ENCODE data around the gene TDP1. TPM values are rescaled to one million over a fixed set of nuclear protein-coding genes. Genes with fewer than 3 reads are reported as not detected.
A peak's percentile ranks its signal among the peaks of the same experiment; 100 is the strongest.

TDP1 gene
- total RNA-seq, 1 experiment from 2014 or later, result 23.9 TPM

DNA sequence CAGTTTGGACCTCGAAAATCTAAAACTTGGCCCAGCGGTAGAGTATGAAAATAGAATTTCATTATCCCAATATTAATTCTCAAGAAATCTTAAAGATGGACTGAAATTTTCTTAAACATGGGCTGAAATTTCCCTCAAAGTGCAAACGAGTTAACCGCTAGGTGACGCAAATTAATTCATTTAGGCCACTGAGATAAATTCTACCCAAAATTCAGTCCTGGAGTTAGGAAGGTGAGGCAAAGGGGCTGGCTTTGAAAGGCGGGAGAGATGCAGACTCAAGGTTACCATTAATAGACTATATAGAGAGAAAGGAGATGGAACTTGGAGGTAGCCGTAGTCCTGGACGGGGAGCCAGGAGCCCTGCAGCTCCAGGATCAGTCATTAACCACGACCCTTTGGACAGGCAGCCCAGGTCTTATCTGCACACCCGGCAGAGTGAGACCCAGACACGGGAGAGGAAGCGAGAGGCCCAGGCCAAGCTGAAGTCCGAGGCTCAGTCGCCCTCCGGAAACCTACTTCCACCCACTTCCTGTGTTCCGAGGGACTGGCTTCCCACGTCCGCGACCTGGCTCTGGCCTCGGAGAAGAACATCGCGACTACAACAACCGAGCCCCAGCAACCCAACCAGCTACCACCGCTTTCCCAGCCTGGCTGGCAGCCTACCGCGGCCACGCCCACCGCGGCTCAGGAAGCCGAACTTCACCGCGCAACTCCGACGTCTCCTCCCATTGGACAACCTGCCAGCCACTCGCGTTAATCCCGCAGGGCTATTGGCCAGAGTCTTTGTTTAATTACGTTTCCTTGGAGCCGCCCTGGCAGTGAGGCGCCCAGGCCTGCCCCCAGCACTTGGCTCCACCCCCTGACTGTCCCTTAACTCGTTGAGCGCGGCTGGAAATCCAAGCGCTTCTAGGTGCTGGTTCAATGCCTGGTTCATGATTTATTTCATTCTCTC, 1.4 kb upstream of the TDP1 start, which contains the start of gene EFCAB11:
Gene EFCAB11 (minus strand): TSS at position 661 of the 952 bp plus-strand sequence. CDS start 70 bp downstream, at position 591.
- H3K27me3 ChIP-seq (ENCODE audit: control insufficient read depth, insufficient read depth, low read length), result no peaks in the 10 kb centered on the region
- peak; percentile 88 for DNase-seq (ENCODE audit: low read depth, low spot score)
- no peak for TF ChIP-seq TCF7L2 (IDR thresholded peaks at IDR 0.05; ENCODE audit: low read depth, low read length)
- no peak; the same call in 1 of the 2 replicates for TF ChIP-seq CTCF (IDR thresholded peaks at IDR 0.05)
- TF ChIP-seq, protein P1, sequence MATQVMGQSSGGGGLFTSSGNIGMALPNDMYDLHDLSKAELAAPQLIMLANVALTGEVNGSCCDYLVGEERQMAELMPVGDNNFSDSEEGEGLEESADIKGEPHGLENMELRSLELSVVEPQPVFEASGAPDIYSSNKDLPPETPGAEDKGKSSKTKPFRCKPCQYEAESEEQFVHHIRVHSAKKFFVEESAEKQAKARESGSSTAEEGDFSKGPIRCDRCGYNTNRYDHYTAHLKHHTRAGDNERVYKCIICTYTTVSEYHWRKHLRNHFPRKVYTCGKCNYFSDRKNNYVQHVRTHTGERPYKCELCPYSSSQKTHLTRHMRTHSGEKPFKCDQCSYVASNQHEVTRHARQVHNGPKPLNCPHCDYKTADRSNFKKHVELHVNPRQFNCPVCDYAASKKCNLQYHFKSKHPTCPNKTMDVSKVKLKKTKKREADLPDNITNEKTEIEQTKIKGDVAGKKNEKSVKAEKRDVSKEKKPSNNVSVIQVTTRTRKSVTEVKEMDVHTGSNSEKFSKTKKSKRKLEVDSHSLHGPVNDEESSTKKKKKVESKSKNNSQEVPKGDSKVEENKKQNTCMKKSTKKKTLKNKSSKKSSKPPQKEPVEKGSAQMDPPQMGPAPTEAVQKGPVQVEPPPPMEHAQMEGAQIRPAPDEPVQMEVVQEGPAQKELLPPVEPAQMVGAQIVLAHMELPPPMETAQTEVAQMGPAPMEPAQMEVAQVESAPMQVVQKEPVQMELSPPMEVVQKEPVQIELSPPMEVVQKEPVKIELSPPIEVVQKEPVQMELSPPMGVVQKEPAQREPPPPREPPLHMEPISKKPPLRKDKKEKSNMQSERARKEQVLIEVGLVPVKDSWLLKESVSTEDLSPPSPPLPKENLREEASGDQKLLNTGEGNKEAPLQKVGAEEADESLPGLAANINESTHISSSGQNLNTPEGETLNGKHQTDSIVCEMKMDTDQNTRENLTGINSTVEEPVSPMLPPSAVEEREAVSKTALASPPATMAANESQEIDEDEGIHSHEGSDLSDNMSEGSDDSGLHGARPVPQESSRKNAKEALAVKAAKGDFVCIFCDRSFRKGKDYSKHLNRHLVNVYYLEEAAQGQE (IDR thresholded peaks at IDR 0.05; ENCODE audit: insufficient read depth in 1 of 2, low read depth in 2 of 2, low read length in 1 of 2), result no peak
- peak; percentile 91; the same call in 1 of the 2 replicates for TF ChIP-seq SIN3A (IDR thresholded peaks at IDR 0.05; ENCODE audit: borderline replicate concordance, insufficient read depth, low read depth, low read length)
- TF ChIP-seq POLR2AphosphoS5 (IDR thresholded peaks at IDR 0.05; ENCODE audit: low read depth, low read length), result peak; percentile 72; the same call in 1 of the 2 replicates
- ATAC-seq, result peak; percentile 94
- BruUV-seq (replicated peaks), result no TSS peak
- in situ Hi-C loops (cut with HindIII; ENCODE audit: low pct_unique_long_range_greater_than_20kb, low sequenced_read_pairs) (no loop called here), intact Hi-C loops (cut with micrococcal nuclease; ENCODE audit: unreplicated experiment) (no loop called here)
- H3K4me1 ChIP-seq (ENCODE audit: control insufficient read depth, insufficient read depth, low read length), result peaks cover 10% of the 10 kb centered on the region
- H3K4me3 ChIP-seq (ENCODE audit: low read depth in 2 of 2, low read length in 2 of 2), result peak within 1 kb of the TSS; percentile 79 to 90
- CTCF ChIA-PET, result no interaction called here
- no peaks in the 10 kb centered on the region for H3K9me3 ChIP-seq (ENCODE audit: control insufficient read depth, insufficient read depth, low read depth, low read length)
- H3K36me3 ChIP-seq (ENCODE audit: control insufficient read depth, insufficient read depth, low read length), result peaks cover 3% of the 10 kb centered on the region
- peak within 1 kb of the TSS; percentile 89 for H3K27ac ChIP-seq (ENCODE audit: low read length)
- POLR2A ChIA-PET, result no interaction called here

- in situ Hi-C loops (cut with HindIII; ENCODE audit: low pct_unique_long_range_greater_than_20kb, low sequenced_read_pairs), result no loop called here
- BruUV-seq (replicated peaks), result no TSS peak
- Histone ChIP-seq H3K27me3 (ENCODE audit: control insufficient read depth, insufficient read depth, low read length) (no peaks in the 10 kb centered on the region), H3K4me1 (ENCODE audit: control insufficient read depth, insufficient read depth, low read length) (peaks cover 10% of the 10 kb centered on the region), H3K27ac (ENCODE audit: low read length) (peak overlapping the region; percentile 89), H3K9me3 (ENCODE audit: control insufficient read depth, insufficient read depth, low read depth, low read length) (no peaks in the 10 kb centered on the region), H3K36me3 (ENCODE audit: control insufficient read depth, insufficient read depth, low read length) (peaks cover 3% of the 10 kb centered on the region), H3K4me3 (ENCODE audit: low read depth in 2 of 2, low read length in 2 of 2) (peak overlapping the region; percentile 79 to 90)
- peak; percentile 57 for ATAC-seq
- ChIA-PET POLR2A (interaction anchor here (0.6 kb wide), 1 partner anchor 243 kb away, joined by 3 read pairs; no protein-coding TSS in a partner anchor), CTCF (no interaction called here)
- no peak for DNase-seq (ENCODE audit: low read depth, low spot score)
- TF ChIP-seq, protein P1 (IDR thresholded peaks at IDR 0.05; ENCODE audit: insufficient read depth in 1 of 2, low read depth in 2 of 2, low read length in 1 of 2), result no peak
- TF ChIP-seq CTCF (IDR thresholded peaks at IDR 0.05), result no peak
- no peak for TF ChIP-seq TCF7L2 (IDR thresholded peaks at IDR 0.05; ENCODE audit: low read depth, low read length)
- TF ChIP-seq POLR2AphosphoS5 (IDR thresholded peaks at IDR 0.05; ENCODE audit: low read depth, low read length), result no peak
- no peak for TF ChIP-seq SIN3A (IDR thresholded peaks at IDR 0.05; ENCODE audit: borderline replicate concordance, insufficient read depth, low read depth, low read length)
- intact Hi-C loops (cut with micrococcal nuclease; ENCODE audit: unreplicated experiment), result no loop called here
Observed at GRCh38 chr14:89955022-89955744, 544 bp upstream of the TDP1 start.
